Activated CD4-positive, alpha-beta T cell treated with anti-CD3 and anti-CD28 coated beads, Interleukin-2, amount 50 U/mL, for 1 hour (primary cell): ENCODE results near the gene EPHA8.
A peak's percentile ranks its signal among the peaks of the same experiment; 100 is the strongest.

Source experiments
- DNase-seq: peaks from one replicate; pipeline ENCODE4 v3.0.0-alpha.2; 2020

Gene EPHA8

DNA sequence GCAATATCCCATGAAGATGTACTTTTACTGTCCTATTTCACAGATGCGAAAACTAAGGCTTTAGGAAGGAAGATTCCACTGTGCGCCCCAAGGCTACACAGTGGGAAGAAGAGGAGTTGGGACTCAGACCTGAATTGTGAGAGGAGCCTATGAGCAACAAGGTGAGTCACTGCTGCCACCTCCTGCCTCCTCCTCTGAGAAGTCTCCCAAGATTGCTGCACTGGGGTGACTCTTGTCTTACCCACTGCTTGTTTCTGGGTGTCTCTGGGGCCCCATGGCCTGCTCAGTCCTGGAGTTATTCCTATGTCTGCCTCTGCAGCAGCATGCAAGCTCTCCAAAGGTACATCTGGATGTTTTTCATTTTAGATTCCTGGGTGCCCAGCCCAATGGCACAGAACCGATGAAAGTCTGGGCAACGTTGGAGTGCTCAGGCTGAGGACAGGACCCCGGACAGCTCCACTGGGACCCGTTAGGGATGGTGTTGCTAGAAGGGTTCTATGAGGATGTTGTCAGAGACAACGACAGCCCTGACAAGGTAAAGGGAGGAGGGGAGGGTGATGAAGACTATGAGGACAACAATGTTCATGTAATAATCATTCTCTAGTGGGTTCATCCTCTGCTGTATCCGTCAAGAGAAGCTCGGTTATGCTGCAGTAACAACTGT is 62.1 kb downstream of the EPHA8 start:
- no peak for DNase-seq

DNA sequence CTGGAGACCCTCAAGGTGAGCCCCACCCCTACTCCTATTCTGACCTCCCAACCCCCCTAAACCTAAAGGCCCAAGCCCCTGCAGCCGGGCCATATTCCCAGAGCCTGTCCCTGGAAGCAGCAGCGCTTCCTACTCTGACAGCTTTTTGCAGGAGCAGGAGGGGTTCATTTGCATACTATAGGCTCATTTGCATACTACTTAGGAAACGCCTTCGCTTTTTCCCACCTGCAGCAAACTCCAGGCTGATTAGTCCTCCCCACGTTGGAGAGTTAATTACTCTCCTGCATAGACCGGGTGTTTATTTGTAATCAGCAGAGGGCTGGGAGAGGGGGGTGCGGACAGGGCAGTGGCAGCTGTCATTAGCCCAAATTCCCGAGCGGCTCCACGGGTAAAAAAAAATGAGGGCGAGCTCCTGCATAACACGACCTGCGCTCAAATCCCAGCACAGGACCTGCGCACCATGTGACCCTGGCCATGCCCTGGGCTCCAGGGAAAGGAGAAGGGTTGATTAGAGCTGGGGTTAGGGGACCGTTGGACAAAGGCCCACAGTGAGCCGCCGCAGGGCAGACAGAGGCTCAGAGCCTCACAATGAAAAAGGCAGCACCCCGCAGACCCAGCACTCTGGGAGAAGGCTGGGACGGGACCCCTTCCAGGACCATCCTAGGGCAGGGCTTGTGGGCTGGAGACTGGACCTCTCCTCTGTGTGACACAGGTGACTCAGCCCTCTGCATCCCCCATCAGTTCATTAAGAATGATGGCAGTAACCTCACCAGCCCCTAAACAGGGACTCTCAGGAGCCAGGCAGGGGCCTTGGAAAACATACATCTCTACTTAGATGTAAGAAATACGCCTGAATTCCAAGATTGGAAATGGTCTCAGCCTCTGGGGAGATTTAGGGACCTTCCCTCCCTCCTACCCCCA is 63.2 kb downstream of the EPHA8 start:
- no peak for DNase-seq

DNA sequence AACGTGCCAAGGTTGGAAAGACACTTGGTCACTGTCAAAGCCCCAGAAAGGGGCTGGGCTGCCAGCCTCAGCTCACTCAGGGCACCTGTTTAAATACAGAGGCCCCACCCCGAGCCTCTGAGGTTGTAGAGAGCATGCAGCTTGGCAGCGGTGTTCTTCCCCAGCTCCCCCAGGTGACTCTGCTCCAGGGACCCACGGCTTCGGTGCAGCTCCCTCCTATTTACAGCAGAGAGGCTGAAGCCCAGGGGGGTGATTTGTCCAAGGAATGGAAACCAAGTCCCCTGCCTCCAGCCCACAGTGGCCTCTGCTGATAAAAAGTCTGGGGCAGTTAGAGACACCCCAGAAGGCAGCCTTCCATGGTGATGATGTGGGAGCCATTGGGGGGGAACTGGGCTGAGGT is 64.0 kb downstream of the EPHA8 start:
- no peak for DNase-seq

DNA sequence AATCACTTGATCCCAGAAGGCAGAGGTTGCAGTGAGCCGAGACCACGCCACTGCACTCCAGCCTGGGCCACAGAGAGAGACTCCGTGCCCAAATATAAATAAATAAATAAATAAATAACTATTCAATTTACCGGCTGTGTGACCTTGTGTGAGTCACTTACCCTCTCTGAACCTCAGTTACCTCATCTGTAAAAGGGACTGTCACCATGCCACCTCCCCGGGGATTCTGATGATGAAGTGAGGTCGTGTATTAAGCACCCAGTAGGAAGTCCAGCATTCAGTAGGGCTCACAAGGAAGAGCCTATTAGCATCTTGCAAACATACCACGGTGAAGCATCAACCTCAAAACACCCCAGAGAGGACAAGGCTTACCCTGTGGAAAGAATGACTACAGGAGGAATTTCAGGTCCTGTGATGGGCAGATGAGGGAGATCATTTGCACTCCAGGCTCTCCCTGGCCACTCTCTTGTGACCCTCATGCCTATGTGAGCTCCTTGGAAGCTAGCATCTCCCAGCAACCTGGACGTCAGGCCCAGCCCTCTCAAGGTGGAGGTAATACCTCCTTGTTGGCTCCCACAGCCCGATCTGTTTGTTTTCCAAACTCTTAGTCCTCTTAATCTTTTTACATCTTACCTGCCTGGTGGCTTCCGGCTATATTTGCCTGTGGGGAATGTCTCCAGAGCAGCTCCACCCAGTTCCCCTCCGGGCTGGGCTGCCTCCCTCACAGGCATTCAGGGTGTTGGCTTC is 65.6 kb downstream of the EPHA8 start:
- DNase-seq: no peak

DNA sequence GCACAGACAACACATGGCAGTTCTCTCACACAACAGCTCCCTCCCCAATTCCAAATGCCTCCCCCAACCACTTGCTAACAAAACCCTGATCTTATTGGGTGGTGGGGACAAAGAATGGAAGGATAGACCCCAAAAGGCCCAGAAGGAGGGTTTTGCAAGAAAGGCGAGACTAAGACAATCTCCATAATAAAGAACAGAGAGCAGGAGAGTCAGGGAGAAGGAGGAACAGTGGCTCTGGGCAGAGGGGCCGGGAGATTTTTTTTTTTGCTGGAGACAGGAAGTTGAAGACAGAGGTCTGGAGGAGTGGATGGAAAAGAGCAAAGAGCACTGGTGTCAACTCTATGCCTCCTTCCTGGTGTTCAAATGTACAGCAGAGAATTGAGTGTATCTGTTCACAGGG is 66.6 kb downstream of the EPHA8 start:
- no peak for DNase-seq

DNA sequence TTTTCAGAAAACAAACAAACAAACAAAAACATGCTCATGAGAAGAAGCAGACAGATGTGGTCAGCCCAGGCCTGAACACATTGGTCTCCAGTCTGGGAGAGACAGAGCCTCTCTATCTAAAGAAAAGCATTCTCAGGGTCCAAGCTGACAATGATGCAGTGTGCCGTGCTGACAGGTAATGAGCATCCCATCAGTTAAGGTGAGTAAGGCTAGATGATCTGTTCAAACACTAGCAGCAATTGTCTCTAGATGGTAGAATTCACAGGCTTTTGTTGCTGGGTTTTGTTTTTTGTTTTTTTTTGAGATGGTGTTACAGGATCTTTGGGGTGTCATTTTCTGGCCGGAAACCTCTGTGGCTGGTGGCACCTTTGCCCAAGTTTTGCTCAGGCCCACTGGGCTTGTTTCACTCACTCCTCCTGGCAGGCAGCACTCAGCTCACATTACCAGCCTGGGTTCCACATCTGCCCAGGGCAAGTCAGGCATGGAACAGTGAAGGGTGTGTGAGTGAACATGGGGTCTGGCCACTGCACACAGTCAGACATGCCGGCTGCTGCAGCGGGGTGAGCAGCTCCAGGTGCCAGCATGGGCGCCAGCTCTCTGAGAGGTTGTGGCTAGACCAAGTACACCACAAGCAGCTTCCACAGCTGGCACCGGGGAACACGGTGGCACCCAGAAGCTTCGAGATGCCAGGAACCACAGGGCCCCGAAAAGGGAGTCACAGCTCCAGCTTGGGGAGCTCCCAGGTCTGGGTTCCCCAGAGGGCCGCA is 70.6 kb downstream of the EPHA8 start:
- DNase-seq: no peak

DNA sequence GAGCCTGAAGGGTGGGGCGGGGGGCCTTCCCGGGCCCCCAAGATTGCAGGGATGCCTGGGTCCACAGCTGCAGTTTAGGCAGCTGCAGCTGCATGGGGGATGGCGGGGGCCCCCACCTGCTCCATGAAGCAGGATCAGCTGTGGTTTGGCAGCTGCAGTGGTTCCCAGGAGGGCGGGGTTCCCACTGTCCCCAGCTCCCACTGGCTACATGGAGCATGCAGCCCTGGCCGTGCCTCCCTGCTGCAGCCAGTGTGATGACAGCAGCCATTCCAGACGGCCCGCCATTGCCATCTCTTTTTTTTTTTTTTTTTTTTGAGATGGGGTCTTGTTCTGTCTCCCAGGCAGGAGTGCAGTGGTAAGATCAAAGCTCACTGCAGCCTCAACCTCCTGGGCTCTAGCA is 72.1 kb downstream of the EPHA8 start:
- no peak for DNase-seq

DNA sequence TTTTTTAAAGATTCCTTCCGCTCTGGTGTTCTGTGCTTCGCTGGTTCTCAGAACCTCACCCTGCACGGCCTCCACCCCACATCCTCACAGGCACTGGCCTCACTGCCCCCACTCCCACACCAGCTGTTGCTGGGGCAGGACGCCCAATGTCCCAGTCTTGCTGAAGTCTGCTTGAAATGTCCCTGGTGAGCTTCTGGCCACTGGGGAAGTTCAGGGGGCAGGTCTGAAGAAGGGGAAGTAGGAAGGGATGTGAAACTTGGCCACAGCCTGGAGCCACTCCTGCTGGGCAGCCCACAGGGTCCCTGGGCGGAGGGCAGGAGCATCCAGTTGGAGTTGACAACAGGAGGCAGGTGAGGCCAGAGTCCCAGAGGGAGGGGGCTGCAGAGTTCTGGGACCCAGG is 73.1 kb downstream of the EPHA8 start, which contains the start of gene C1QA:
TSS of gene C1QA (plus strand) at position 276 of the 400 bp plus-strand sequence. CDS start 989 bp downstream, outside the sequence.
- no peak for DNase-seq

DNA sequence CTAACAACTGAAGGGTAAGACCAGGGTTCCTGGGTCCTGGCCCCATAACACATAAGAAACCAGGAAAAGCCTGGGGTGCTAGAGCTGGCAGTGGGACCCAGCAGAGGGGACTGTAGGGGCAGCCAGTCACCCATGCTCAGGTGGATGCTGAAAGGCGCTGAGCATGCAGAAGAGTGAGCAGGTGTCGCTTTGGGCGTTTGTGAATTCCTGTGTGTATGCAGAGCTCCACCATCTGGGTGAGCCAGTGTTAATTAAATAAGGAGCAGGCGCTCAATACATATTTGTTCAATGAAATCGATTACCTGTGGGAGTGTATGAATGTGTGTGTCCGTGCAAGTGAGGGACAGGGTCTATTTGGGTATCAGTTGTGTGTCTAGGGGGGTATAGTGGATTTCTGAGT is 73.6 kb downstream of the EPHA8 start:
- DNase-seq: no peak

DNA sequence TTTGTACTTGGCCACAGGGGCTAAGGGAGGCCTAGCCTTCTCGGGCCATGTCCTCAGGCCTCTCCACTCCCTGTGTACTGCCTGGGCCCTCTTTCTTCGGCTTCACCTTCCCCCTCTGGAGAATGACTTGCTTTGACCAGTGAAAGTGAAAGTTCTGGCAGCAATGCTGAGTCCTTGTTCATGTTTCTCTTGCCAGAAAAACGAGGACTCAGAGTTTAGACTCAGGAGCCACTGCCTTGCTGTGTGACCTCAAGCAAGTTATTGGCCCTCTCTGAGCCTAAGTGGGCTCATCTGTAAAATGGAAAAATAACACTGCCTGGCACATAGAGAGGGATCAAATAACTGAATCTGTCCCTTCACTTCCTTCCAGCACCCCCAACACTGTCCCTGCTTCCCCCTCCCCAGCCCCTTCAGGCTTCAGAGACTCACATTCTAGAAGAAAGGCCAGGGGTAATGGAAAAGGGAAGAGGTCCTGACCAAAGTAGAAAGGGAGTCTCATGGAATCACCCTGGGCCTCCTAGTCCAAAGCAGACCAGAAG is 74.7 kb downstream of the EPHA8 start:
- no peak for DNase-seq

DNA sequence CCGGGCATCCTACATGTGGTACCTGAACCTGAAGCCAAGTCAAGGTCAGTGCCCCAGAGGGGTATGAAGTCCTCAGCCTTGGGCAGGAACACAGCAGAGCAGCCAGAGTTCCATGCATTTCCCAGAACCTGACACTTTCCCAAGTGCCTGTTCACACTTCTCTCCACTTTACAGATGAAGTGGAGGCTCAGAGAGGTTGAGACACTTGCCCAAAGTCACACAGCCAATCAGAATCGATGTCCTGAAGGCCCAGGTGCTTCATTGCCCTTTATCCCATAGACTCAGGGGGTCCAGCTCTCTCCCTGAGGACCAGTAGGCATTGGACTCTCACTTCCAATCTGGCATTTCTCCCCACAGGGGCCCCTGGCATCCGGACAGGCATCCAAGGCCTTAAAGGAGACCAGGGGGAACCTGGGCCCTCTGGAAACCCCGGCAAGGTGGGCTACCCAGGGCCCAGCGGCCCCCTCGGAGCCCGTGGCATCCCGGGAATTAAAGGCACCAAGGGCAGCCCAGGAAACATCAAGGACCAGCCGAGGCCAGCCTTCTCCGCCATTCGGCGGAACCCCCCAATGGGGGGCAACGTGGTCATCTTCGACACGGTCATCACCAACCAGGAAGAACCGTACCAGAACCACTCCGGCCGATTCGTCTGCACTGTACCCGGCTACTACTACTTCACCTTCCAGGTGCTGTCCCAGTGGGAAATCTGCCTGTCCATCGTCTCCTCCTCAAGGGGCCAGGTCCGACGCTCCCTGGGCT is 75.4 kb downstream of the EPHA8 start:
- no peak for DNase-seq

DNA sequence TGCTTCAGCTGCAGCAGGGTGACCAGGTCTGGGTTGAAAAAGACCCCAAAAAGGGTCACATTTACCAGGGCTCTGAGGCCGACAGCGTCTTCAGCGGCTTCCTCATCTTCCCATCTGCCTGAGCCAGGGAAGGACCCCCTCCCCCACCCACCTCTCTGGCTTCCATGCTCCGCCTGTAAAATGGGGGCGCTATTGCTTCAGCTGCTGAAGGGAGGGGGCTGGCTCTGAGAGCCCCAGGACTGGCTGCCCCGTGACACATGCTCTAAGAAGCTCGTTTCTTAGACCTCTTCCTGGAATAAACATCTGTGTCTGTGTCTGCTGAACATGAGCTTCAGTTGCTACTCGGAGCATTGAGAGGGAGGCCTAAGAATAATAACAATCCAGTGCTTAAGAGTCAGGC is 76.0 kb downstream of the EPHA8 start:
- no peak for DNase-seq

DNA sequence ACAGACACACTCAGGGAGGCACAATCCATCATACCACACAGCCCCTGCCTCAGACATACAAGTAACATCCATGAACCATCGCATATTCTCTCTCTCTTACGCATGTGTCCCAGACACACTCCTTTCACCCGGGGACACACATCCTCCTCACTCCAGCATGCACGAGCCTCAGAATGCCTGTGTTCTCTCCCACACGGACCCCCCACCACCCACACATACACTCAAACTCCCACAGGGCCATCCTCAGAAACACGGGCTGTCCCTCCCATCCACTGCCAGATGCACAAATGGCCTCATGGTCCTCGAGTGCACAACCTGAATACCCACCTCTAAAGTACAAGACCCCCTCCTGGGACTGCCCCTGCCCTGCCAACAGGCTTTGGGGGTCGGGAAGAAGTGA is 78.0 kb downstream of the EPHA8 start:
- DNase-seq: no peak

DNA sequence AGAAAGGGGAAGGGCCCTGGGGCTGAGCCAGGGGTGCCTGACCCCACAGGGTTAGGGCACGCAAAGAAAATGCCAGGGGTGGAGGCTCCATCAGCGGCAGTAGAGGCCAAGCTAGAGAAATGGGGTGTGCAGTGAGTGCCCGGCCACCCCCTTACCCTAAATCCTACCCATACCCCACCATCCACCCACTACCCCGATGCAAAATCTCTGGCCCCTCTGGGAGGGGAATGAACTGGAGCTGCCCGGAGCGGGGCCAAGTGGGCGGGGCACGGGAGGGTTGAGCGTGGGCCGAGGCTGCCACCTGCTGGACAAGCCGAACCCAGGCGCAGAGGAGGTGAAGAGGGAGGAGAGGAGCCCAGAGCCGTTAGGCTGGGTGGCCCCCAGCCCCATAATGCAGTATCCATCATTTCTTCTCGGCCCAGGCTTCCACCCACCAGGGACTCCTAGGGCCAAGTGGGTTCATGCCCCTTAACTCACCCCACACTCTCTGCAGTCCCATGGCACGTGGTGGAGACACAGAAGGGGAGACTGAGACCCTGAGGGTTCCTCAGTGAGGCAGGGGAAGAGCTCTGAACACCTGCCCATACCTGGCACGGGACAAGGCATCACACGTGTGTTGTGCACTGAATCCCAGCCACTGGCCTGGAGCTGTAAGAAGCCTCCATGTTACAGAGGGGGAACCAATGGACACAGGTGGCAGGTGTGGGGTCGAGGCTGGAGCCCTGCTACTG is 78.8 kb downstream of the EPHA8 start:
- DNase-seq: peak; percentile 66

DNA sequence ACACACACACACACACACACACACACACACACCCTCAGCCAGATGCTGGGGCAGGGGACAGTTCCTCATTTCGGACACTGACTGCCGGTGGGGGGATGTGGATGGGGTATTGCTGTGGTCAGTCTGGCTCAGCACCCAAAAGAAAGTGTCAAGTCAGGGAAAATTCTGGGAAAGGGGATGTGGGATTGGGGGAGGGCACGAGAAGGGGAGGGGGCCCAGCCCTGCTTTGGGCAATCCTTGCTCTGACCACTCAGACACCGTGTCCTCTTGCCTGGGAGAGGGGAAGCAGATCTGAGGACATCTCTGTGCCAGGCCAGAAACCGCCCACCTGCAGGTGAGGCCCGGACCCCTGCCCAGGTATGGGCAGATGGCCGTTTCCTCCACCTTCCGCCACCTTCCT is 80.1 kb downstream of the EPHA8 start, which contains the start of gene C1QC:
TSS of gene C1QC (plus strand) at position 253 of the 400 bp plus-strand sequence. CDS start 391 bp downstream, outside the sequence.
- no peak for DNase-seq

DNA sequence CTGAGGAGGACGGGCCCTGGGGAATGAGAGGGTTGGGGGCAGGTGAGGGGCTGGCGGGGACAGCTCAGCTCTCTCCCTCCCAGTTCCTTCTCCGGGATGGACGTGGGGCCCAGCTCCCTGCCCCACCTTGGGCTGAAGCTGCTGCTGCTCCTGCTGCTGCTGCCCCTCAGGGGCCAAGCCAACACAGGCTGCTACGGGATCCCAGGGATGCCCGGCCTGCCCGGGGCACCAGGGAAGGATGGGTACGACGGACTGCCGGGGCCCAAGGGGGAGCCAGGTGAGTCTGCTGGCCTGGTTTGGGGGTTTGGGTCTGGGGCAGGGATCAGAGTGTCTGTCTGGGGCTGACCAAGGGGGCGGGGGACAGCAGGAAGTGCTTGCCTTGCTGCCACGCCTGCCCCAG is 80.6 kb downstream of the EPHA8 start:
- no peak for DNase-seq

DNA sequence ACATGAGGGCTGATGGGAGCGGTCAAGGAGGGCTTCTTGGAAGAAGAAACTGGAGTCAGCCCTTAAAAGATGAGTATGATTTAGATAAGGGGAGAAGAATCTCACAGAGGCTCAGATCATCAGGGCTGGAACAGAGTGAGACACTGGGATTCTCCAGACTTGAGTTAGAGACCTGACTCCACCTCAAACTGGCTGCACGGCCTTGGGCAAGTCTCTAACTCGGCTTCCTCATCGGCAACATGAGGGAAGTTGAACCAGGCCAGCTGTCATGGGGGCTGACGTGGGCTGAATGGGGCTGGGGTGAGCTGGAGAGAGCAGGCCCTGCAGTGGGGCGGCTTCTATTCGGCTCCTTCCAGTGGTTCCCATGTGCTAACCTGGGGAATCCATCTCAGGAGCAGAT is 82.6 kb downstream of the EPHA8 start:
- no peak for DNase-seq

DNA sequence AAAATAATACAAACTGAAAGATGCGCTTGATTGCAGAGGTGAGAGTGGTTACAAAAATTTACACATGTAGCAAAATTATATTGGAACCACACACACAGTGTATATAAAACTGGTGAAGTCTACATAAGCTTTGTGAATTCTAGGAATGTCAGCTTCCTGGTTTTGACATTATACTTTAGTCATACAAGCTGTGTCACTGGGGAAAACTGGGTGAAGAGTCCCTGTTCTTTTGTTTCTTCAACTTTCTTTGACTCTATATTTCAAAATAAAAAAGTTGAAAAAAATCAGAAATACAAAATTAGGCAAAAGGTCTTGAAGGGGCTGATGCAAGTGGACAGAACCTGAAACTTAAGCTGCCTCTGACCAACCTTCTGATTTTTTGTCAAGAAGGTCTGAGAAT is 83.1 kb downstream of the EPHA8 start:
- DNase-seq: no peak

DNA sequence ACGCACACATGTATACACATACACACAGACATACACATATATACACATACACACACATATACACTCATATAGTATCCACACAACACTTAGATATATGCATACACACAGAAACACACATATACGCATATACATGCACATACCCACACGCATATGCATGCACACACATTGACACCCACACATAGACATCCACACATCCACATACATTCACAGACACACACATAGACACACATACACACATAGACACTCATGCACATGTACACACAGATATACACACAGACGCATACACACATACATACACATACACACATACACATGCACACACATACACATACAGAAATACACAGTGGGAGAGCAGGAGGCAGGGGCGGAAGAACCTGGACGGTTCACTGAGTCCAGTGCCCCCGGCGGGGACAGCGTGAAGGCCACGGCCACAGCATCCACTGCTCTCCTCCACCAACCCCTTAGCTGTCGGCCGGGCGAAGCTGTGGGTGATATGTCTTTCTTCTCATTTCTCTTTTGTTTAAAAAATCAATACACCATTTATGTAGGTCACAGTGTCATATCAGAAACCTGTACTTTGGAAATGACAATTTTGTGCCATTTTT is 86.9 kb downstream of the EPHA8 start:
- DNase-seq: no peak
